ENCODE measurements around the gene PLEKHO1.

The PLEKHO1 gene

GRCh38 chr1:150127464-150127863 lies 22.3 kb upstream of the PLEKHO1 start (continued):
- no peak for TF ChIP-seq GFI1B (tag by site-specific recombination; IDR thresholded peaks at IDR 0.05)

GRCh38 chr1:150127868-150128267 lies 21.8 kb upstream of the PLEKHO1 start:
- H3K4me3 ChIP-seq (ENCODE audit: low read depth, low read length) = no peak overlapping the region
- no peaks in the 10 kb centered on the region for H3K9me3 ChIP-seq (ENCODE audit: control insufficient read depth, insufficient read depth, low read depth, low read length)
- ChIA-PET POLR2A (no interaction called here), CTCF (interaction anchor here (2.5 kb wide), 1 partner anchor 60 kb away, joined by 10 read pairs; no protein-coding TSS in a partner anchor)
- no peak for TF ChIP-seq MEIS1 (CRISPR knock-in tag; IDR thresholded peaks at IDR 0.05; ENCODE audit: borderline replicate concordance)
- TF ChIP-seq ZBTB6 (tag by site-specific recombination; IDR thresholded peaks at IDR 0.05) = no peak
- no peak for TF ChIP-seq ZNF211 (tag by site-specific recombination; IDR thresholded peaks at IDR 0.05; ENCODE audit: low read depth)
- TF ChIP-seq EGR2 (tag by site-specific recombination; IDR thresholded peaks at IDR 0.05; ENCODE audit: low read depth) = no peak
- no peak for TF ChIP-seq YY1 (tag by site-specific recombination; IDR thresholded peaks at IDR 0.05)
- TF ChIP-seq ZNF148 (tag by site-specific recombination; IDR thresholded peaks at IDR 0.05; ENCODE audit: borderline replicate concordance) = no peak
- TF ChIP-seq ZFP37 (tag by site-specific recombination; IDR thresholded peaks at IDR 0.05) = no peak
- TF ChIP-seq ZNF140 (tag by site-specific recombination; IDR thresholded peaks at IDR 0.05) = no peak
- no peak for TF ChIP-seq ZBTB8A (tag by site-specific recombination; IDR thresholded peaks at IDR 0.05)
- no peak for TF ChIP-seq ZNF571 (tag by site-specific recombination; IDR thresholded peaks at IDR 0.05)
- no peak for TF ChIP-seq ZNF302 (tag by site-specific recombination; IDR thresholded peaks at IDR 0.05; ENCODE audit: low read depth)
- TF ChIP-seq ZFHX2 (tag by site-specific recombination; conservative IDR thresholded peaks at IDR 0.05) = no peak
- TF ChIP-seq ATF2 (tag by site-specific recombination; IDR thresholded peaks at IDR 0.05; ENCODE audit: low read depth) = no peak
- TF ChIP-seq ZNF175 (tag by site-specific recombination; IDR thresholded peaks at IDR 0.05) = no peak
- TF ChIP-seq GLIS1 (tag by site-specific recombination; IDR thresholded peaks at IDR 0.05) = no peak
- no peaks in the 10 kb centered on the region for H3K4me1 ChIP-seq (ENCODE audit: control insufficient read depth, insufficient read depth, low read length)
- H3K36me3 ChIP-seq (ENCODE audit: control insufficient read depth in 2 of 2, insufficient read depth in 1 of 2, low read length in 2 of 2) = peaks cover 0 to 9% of the 10 kb centered on the region in 2 experiments; a peak in 2 of 3 replicates
- no peak overlapping the region for H3K27ac ChIP-seq (ENCODE audit: extremely low read depth, low read depth, low read length)

- Histone ChIP-seq H3K36me3 (ENCODE audit: control insufficient read depth in 2 of 2, insufficient read depth in 1 of 2, low read length in 2 of 2) (peaks cover under 1 to 4% of the 10 kb centered on the region in 2 experiments), H3K9me3 (ENCODE audit: control insufficient read depth, insufficient read depth, low read depth, low read length) (no peaks in the 10 kb centered on the region), H3K4me1 (ENCODE audit: control insufficient read depth, insufficient read depth, low read length) (no peaks in the 10 kb centered on the region), H3K4me3 (ENCODE audit: low read depth, low read length) (no peak overlapping the region), H3K27ac (ENCODE audit: extremely low read depth, low read depth, low read length) (no peak overlapping the region)
- no peak for TF ChIP-seq ZNF311 (tag by site-specific recombination; IDR thresholded peaks at IDR 0.05; ENCODE audit: borderline replicate concordance)
- TF ChIP-seq ZNF704 (tag by site-specific recombination; IDR thresholded peaks at IDR 0.05) = no peak
- TF ChIP-seq ZNF416 (tag by site-specific recombination; IDR thresholded peaks at IDR 0.05) = no peak
- no peak for TF ChIP-seq ZNF664 (tag by site-specific recombination; IDR thresholded peaks at IDR 0.05)
- no peak for TF ChIP-seq ZNF701 (tag by site-specific recombination; IDR thresholded peaks at IDR 0.05)
- ChIA-PET POLR2A (no interaction called here), CTCF (no interaction called here)
Observed at GRCh38 chr1:150132372-150132771, 17.3 kb upstream of the PLEKHO1 start.

Data from HEK293 (cell line).